Stimulated activated CD8-positive, alpha-beta memory T cell treated with anti-CD3 and anti-CD28 coated beads, Interleukin-12 subunit alpha, Interleukin-12 subunit beta, amount 100 ng/mL, for 24 hours (primary cell): ENCODE data around the gene ACTG1.
"Not testable (repeated sequence)": the region's sequence is repeated elsewhere in the genome, so short reads cannot be mapped to it uniquely, and the experiment has no call there.

Experiments used
- DNase-seq: peaks from one replicate; pipeline ENCODE4 v3.0.0-alpha.2; 2020; ENCODE audit errors: extremely low read depth

The ACTG1 gene

GRCh38 chr17:81533339-81534141 is 20.9 kb upstream of the ACTG1 start:
- no peak for DNase-seq

DNA sequence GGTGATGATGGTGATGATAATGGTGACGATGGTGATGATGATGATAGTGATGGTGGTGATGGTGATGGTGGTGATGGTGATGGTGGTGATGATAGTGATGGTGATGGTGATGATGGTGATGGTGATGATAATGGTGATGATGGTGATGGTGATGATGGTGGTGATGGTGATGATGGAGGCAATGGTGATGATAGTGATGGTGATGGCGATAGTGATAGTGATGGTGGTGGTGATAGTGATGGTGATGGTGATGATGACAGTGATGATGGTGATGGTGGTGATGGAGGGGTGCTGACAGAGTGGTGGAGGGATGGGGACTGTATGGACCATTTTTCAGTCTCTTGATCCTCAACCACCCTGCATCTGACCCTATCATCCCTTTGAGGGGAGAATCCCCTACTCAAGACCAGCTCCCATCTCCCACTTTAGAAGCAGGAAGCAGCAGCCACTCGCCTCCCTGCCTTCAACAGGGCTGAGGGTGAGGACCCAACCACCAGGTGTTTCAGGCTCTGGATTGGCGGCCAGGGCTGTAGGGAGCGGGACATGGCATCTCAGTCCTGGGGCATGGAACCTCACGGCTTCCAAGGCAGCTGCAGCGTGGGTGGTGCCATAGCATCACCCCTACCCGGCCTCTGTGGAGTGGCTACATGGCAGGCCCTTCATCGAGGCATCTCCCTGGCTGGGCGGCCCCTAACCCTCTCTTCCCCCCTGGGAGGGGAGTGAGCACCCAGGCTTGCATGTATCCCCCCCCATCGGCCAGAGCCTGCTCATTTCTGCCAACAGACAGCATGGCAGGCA is 20.1 kb upstream of the ACTG1 start:
- no peak for DNase-seq

- DNase-seq, result not testable (repeated sequence)
These were observed 19.4 kb upstream of the ACTG1 start for GRCh38 chr17:81531998-81532404.

- DNase-seq, result not testable (repeated sequence)
These were observed 18.4 kb upstream of the ACTG1 start for GRCh38 chr17:81531013-81531412.

DNA sequence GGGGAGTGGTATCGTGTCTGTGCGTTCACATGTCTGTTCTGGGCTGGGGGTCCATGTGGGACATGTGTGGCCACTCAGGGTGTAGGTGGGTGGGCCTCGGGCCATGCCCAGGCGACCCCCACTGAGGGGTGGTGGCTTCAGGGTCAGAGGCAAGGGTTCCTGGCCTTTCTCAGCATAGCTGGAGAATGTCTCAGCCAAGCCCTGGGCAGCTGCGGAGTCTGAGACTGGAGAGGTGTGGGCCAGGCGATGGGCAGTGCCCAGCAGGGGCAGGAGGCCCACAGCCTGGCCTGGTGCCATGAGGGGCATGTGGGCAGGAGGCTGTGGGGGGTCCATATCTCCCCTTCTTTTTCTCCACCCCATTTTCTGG is 16.8 kb upstream of the ACTG1 start:
- no peak for DNase-seq

- no peak for DNase-seq
These were observed 16.2 kb upstream of the ACTG1 start for GRCh38 chr17:81528651-81529436.

GRCh38 chr17:81528384-81528650 is 15.7 kb upstream of the ACTG1 start:
- no peak for DNase-seq

GRCh38 chr17:81527591-81528383 is 15.2 kb upstream of the ACTG1 start, which contains the start of gene FSCN2:
TSS of gene FSCN2 (plus strand) at chr17:81528377. CDS start at chr17:81528532, 155 bp downstream.
- no peak for DNase-seq

DNA sequence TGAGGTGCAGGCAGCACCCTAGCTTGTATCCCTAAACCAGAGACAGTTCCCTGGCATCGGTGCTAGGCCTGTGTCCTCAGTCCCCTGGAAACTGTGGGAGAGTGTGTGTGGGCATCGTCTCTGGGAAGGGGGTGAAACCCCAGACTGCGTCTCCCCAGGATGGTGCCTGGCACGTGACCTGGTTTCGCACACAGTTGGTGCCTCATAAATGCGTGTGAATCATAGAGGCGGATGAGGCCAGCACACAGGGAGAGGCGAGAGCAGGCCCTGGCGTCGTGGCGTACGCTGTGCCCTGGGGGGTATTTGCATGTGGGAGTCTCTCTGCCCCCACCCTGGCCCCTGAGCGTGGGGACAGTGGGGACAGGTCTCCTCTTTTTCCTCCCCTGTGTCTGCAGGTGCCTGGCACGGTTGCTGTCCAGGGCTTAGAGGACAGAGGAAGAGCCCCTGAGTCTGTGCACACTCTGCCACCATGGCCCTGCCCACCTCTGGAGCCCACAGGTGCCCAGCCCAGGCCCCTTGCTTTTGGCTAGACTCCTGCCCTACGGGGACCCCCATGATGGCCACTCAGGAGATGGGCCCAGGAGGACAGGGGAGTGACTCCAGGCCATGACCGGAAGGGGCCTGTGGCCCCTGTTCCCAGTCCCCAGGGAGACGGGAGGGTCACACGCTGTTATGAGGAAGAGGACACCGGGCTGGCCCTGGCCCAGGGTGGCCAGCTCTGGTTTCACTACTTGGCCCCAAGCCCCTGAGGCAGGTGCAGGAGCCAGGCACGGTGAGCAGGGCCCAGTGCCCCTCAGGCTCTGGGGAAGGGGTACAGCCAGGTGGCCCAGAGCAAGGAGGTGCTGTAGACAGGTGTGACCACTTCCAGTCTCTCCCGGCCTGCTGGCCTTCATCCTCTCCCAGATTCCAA is 14.3 kb upstream of the ACTG1 start:
- no peak for DNase-seq

GRCh38 chr17:81524865-81525159 is 12.2 kb upstream of the ACTG1 start:
- DNase-seq, result no peak

DNA sequence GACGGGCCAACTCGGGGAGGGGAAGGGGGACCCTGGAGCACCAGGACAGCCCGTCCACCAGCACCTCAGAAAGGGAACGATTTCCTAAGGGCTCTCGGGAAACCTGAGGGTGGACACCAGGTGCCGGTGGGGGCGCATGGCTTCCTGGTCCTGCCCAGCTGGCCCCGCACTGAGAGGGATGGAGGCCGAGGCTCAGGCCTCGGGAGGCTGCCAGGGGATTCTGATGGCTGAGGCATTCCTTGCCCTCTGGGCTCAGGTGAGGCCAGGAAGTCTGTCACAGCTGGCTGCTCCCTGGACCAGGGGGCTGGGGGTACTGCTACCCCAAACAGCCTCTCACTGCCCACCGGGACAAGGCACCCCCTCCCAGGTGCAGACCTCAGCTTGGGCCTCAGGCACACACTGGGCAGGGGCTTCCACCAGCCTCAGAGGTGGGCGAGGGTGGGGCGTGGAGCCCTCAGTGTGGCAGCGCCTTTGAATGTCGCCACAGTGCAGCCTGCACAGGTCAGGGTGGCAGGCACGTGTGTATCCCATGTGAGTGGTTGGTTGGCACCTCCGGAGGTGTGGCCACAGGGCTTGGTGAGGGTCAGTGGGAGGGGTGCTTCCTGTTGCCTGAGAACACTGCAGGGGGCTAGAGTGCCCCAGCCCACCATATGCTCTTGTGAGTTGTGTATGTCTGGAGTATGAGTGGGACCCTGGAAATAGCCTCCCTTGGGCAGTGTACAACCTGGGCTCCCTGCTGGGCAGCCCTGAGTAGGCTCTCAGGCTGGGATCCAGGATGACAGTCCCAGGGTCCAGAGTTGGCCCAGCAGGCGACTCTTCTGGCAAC is 11.7 kb upstream of the ACTG1 start:
- DNase-seq, result no peak

DNA sequence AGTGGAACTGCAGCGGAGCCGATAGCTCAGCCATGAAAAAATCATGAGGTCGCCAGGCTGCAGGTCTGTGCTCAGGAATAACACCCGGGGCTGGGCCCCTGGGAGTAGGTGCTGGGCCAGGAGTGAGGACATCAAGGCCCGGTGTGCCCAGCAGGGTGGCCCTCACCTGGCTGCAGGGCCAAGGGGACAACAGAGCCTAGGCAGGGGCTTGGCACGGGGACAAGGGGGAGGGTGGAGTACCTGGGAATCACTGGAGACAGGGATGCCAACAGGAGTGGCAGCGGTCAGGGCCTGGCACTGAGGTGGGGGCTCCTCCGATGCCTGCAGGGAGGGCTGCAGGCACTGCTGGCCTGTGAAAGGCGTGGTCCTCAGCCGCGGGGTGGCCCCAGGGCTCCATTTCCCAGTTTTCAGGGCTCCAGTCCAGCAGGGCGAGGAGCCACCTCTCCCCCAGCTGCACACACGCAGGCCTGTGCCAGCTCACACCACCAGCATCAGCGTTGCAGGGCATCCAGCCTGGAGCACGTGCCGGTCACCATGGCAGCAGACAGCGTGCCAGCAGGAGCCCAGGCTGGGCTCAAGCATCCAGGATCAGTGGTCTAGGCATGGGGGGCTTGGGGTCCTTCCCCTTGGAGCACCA is 10.9 kb upstream of the ACTG1 start:
- no peak for DNase-seq

DNA sequence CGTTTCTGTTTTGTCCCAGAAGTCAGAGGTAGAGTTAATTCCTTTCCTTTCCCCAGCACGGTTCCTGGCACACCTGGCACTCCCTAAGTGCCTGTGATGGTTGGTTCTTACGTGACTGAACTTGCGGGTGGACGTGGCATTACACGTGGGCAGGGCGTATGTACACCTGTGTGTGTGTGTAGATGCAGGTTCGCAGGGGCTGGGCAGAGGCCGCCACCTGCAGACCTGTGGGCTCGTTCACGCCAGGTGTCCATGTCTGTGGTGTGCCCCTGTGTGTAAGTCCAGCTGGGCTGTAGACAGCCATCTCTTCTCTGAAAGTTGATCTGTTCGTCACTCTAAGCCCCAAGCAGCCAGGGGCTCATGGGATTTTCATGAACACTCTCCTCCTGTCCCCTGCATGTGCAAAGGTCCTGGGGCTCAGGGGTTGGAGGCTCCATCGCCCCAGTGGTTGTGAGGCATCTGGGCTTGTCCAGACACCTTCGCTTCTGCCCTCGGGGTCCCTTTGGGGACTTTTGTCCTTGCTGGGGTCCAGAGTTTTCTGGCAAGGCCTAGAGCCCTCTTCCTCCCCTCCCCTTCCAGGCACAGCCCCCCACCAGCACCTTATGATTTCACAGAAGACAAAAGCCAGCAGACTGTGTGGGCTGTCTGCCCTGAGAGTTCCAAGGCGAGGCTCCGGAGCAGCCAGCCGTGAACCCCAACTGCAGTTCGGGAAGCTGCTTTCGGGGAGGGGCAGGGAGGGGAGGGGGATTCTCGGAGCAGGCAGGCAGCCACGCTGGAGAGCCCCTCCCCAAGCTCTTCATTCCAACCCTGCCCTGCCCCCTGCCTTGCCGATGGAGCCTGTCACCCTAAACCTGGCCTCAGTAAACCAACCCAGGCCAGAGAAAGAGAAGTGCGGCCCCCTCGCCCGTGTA is 10.1 kb upstream of the ACTG1 start:
- no peak for DNase-seq

DNA sequence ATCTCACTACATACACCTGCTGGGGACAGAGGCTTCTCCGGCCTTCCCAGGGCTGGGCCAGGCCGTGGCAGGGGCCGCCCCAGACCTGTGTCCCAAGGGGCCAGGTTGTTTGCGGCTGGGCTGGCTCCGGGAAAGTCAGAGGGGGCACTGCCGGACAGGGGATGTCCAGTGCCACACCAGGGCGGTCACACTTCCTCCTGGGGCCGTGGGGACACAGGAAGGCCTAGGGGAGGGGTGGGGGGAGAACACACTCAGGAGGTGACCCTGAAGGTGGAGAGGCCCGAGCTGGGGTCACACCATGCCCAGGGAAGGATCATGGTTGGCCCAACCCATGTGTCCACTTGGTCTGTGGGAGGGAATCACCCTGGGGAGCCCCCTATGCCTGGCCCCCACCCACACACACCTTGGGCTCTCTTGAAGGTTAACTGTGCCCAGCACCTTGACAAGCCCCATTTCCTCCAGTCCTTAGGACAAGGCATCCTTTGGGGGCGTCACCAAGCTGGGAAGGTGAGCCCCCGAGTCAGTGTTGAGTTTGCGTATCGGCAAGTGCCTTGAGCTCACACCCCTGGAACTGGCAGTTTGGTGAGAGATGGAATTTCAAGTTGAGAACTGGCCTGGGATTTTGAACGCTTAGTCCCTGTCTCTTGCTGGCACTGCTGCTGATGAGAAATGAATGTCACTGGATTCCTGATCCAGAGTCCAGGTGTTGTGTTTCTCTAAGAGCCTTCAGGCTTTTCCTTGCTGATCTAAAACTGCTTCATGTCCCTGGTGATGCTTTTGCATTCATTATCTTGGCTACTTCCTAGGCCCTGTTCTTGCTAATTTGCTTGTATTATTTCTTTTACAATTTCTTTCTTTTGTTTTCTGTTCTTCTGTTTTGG is 7.7 kb upstream of the ACTG1 start:
- DNase-seq, result no peak

DNA sequence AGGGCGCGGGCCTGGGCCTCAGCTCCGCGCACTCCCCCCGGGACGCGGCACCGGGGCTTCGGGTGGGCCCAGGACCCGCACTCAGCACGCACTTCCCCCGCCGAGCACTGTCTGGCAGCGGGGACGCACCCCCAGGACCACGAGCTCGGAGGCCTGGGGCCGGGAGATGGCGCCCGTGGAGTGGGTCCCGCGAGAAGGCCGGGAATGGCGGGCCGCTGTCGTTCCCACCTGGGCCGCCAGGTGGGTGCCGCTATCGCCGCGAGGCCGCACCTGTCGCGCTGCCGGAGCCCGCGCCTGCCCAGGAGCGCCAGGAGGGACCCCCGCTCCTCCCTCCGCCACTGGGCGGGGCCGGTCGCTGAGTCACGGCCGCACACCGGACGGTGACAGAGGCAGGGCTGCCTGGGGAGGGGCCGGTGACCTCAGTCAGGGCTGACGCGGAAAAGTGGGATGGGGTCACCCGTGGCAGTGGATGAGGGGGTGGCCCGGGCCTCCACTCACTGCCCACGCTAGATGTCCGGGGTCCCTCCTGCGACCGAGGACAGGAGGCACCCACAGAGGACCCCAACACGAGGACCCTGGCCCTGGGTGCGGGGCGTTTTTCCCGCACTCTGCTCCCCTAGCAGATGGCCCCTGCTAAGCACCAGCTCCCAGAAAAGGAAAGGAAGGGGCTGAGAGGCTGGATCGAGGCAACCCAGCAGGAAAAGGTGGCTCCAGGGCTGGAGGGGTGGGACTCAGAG is 6.9 kb upstream of the ACTG1 start:
- DNase-seq, result no peak

DNA sequence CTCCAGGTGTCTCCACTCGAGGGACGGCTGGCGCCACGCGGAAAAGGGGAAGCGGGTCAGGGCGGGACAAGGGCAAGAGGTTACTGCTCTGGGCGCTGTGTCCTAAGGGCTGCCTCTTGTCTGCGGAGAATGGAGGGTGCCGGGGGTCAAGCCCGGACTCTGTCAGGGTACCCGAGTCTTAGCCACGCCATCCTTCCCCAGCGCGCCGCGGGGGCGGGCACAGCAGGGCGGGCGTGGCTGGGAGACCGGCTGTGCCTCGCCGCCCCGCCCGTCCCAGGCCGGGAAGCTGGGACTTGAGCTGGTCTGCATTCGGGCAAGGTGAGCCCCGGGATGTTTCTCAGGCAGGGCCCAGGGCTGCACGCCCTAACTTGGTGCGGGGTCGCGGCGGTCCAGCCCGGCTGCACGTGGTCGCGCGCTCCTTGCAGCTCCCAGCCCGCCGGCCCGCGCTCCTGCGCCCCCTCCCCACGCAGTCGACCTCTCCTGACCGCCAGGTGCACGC is 6.2 kb upstream of the ACTG1 start:
- no peak for DNase-seq
